Transverse colon (tissue), 4 donors: Measurements from ENCODE around the gene DCLK3.

Experiments
- CTCF ChIP-seq, 5 experiments: fragments of 200-600 bp in 3 of 5; fragments of 450-650 bp in 2 of 5; sonication (generic) in 3 of 5; IDR thresholded peaks; 1 replicate in 2 of 5; 2 replicates in 3 of 5; pipeline ENCODE4 v1.5.1; 2016 to 2017; ENCODE audit warnings: antibody characterized with exemption in 5 of 5, inconsistent platforms in 3 of 5, mild to moderate bottlenecking in 2 of 5, moderate library complexity in 1 of 5
- EP300 ChIP-seq: sonication (generic); formaldehyde crosslinking; IDR thresholded peaks from one replicate; pipeline ENCODE4 v1.6.1; 2017; ENCODE audit warnings: antibody characterized with exemption, low read depth
- POLR2A ChIP-seq: fragments of 450-650 bp; IDR thresholded peaks from one replicate; pipeline ENCODE4 v1.6.1; 2016; ENCODE audit warnings: antibody characterized with exemption, mild to moderate bottlenecking, moderate library complexity
- POLR2AphosphoS5 ChIP-seq, 3 donors: sonication (generic); formaldehyde crosslinking; IDR thresholded peaks; one replicate each; pipeline ENCODE4 v1.6.1; 2016; ENCODE audit warnings: antibody characterized with exemption in 3 of 3

GRCh38 chr3:36790765-36791164 lies 26.4 kb upstream of the DCLK3 start:
- TF ChIP-seq CTCF (IDR thresholded peaks at IDR 0.05): no peak
- no peak for TF ChIP-seq POLR2AphosphoS5 (IDR thresholded peaks at IDR 0.05)
- TF ChIP-seq POLR2A: no peak
- no peak for TF ChIP-seq EP300
